Measurements from ENCODE around the gene ZNF618.
A peak's percentile ranks its signal among the peaks of the same experiment; 100 is the strongest.

The ZNF618 gene

DNA sequence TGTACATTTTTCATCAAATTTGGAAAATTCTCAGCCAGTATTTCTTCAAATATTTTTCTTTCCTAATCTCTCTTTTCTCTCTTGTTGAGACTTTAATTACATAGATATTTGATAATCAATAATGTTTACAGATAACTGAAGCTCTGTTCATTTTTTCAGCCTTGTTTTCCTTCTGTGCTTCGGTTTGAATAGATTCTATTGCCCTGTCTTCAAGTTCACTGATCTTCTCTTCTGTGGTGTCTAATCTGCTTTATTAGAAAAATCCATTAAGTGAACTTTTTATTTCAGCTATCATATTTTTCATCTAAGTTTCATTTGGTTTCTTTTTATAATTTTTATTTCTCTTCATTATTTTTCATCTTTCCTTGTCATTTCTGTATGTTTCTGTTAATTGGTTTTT, 147.9 kb downstream of the ZNF618 start:
- DNase-seq (ENCODE audit: low spot score): no peak

DNA sequence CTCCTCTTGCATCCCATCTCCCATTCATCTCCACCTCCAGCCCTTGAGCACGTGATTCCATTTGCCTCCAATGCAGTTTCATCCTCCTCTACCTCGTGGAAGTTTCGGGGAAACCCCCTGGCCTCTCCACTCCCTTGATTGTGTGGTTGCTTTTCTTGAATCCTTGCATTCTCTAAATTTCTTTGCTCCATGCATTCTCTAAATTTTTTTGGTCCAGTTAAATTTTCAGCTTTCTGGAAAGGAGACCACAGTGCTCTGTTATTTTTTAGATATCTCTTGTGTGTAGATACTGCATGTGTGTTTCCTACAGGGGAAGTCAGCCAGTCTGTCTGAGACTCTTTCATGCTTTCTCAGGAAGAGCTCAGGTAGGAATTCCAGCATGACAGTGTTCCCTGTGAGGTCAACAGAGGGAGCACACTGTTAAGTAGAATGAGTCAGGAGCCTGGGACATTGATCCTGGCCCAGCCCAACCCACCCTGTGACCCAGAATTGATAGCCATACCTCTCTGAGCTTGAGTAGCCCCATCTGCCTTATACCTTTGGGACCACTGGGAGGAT, 149.2 kb downstream of the ZNF618 start:
- no peak for DNase-seq (ENCODE audit: low spot score)

DNA sequence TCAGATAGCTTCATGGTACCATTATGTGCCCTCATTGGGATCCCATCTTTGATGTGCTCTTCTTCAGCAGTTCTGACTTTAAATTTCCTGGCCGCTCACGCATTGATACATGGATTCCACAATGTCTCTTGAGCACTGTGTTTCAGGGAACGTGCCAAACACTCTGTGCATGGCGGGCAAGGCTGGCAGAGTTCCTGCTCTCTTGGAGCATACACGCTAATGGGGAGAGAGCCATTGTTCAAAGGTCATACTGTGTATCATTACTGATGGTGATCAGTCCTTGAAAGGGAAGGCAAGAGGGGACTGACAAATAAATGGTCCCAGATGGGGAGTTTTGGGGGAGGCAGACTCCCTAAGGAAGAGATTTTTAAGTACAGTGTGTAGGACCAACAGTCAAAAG, 149.7 kb downstream of the ZNF618 start:
- no peak for DNase-seq (ENCODE audit: low spot score)

DNA sequence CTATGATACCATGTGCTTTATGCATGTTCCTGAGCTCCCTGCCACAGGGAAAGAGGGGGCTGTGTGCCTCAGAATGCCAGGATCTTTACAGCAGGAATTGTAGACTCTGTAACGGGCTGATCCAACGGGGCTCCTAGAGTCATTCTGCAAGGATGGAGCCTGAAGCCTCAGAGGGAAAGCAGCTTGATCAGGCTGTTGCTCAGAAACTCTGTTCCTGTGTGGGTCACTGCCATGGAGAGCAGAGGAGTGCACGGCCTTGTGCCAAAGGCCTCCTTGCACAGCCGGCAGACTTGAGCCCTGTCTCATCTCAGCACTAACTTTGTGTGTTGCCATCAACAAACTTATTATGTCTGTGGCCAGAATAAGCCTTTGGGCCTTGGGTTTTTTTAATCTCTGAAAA, 150.2 kb downstream of the ZNF618 start:
- no peak for DNase-seq (ENCODE audit: low spot score)

DNA sequence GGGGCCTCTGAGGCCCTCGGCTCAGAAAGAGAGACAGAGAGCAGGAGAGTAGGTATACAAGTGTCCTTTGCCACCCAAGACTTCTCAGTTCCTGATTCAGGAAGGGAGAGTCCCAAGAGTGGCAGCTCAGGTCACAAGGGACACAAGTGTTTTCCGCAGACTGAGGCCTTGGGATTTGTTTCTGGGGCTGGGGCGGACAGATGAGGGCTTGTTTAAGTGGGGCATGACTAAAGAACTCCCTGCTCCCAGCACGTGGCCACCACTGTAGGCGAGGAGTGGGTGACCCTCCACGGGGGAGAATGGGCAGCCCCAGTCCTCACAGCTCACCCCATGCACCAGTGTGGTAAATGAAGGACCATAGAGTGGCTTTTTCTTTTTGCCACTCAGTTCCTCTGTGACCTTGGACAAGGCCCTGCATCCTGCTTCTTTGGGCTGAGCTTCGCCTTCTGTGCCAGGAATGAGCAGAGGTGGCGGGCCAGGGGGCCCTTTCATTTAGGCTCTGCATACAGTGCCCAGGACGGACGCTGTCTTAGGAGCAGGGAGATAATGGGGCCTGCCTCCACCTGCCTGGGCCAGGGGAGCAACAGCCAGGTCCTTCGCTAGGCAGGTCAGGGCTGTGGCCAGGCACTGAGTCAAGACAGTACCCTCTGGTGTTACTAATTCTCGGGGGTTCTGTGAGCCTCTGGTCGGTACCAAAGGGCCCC, 151.2 kb downstream of the ZNF618 start:
- no peak for DNase-seq (ENCODE audit: low spot score)

DNA sequence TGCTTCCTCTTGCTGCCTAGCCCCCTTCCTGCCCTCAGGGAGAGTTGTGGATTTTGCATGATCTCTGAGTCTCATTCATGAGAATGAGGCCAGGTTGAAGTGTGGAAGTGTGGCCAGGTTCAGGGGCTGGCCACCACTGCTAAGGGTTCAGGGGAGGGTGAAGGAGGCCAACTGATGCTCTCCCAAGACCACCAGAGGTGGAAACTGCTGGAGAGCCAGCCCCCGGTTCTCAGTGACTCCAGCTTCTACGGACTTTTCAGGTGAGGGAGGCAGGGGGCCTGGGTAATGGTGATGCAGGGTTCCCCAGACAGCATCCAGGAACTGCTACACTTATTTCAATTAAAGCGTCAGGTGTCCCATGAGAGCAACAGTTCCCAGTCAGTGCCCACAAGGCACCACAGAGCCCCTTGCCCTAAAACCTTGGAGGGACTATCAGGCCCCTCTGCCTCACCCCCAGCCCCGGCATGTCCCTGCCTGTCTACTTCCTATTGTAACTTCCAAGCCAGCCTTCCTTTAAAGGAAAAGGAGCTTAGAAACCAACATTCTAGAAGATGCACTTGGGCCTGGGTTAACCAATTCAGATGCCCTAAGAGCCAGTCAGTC, 151.9 kb downstream of the ZNF618 start:
- DNase-seq (ENCODE audit: low spot score): no peak

DNA sequence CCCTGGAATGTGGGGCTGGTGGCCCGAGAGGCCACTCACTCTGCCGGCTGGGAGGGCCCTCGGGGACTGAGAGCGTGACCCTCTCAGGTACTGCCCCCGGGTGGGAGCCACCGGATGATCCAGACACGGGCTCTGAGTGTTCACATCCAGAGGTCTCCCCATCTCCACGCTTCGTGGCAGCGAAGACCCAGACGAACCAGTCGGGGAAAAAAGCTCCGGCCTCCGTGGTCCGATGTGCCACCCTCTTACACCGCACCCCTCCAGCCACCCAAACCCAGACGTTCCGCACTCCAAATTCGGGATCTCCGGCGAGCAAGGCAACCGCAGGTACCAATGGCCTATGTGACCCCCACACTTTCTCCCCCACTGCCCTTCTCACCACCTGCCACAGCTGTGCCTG, 152.5 kb downstream of the ZNF618 start:
- DNase-seq (ENCODE audit: low spot score): no peak

DNA sequence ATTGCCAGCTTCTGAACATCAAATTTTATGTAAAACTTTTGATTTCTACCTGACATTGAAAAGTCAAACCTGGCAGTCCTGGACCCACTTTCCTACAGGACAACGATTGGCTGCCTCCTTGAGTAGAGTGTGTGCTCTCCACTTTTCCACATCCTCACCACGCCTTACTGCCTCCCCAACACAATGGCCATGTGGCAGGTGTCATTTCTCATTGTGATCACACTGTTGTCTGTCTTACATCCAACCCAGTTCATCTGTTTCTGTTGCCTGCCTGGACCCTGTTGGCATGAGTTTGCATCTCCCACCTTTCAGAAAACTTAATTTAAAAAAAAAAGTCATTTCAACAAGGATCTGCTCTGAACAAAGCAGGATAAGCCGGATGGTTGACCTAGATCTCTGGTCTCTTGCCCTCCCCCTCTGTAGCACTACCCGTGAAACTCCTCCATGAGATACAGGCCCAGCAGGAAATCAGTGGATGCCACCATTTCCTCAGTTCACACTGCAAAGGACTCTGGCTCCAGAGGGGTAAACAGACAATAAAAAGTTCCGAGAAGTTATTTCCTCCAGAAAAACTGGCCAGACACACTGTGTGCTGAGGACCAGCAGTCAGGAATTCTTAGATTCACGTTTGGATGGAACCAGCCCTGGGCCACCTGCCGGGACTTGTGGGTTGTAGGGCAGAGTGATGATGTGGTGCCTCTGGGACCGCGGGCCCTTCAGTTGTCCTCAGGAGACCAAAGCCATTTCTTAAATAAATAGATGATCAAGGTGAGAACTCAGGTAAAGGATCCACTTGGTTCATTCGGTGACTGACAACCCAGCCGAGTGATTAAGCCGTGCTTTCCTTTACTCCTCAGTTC, 153.4 kb downstream of the ZNF618 start:
- no peak for DNase-seq (ENCODE audit: low spot score)

DNA sequence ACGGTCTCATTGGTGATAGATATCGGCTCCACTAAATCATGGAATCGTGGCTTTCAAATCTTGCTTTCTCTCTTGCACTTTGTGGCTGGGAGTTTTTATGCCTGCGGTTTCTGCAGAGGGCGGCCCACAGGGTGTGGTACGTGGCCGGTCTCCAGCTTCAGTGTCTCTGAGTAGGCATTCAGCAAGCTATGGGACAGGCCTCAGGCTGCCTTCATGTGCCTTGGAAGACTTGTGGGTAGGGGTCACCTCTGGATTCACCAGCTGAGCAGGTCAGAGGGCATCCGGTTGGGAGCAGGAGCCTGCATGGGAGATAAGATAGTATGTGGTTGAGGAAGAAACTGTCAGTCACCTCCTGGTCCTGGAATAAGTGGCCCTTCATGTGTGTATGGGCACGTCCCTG, 154.3 kb downstream of the ZNF618 start:
- no peak for DNase-seq (ENCODE audit: low spot score)

DNA sequence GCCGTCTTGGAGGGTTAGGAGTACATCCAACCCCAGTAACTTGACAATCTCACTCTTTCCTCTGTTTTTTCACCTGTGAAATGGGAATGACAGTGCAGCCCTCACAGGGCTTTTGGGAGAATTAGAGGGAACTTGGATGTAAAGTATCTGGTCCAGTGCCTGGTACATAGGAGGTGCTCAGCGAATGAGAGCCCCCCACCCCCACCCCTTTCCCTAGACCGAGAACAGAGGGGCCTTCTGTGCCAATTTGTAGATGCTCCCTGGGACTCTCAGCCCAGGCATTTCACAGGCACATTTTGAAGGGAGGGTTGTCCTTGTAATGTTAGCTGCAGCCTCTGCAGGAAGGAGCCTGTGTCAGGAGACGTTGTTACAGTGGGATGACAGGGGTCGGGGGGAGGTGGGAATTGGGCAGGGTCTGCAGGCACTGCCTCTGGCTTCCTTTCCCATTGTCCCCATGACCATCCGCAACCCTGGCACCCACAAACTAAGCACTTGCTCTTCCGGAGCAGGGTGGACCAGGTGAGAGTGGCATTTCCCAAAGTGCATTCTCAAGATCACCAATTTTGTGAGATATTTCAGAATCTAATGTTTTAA, 155.0 kb downstream of the ZNF618 start:
- no peak for DNase-seq (ENCODE audit: low spot score)

DNA sequence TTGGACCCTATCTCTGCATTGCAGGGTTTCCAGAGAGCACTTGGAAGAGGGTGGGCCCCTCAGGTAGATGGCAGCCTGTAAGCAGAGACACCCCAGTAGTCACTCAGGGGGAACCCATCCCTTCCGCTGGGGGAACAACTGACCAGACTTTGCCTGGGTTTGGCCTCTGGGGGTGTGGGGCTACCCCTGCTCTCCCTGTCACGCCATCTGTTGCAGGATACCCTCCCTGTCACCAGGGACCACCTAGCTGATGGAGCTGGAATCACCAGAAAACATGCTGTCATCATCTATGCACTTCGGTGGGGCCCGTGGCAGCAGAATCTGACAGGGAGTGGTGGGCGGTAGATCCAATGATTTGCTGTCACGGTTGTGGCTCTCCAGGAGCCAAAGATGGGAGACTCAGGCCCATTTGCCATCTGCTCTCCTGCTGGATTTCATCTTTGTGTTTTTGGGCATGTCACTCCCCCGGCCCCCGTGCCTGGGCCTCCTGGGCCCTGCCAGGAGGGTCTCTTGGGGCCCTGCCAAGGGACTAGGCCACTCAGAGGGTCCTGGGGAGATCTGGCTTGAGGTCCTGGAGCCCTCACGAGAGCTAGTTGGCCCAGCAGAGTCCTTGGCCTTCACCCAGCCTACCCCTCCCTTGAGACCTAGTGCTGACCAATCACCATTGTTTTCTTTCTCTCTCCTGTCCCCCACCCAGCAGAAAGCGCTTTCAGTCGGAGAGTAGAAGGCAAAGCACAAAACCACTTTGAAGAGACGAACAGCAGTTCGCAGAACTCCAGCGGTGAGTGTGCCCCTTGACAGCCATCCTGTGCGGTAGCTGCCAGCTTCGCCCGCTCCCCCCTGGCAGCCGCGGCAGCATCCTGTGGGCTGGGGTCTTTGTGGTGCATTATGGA, 156.1 kb downstream of the ZNF618 start:
- no peak for DNase-seq (ENCODE audit: low spot score)

DNA sequence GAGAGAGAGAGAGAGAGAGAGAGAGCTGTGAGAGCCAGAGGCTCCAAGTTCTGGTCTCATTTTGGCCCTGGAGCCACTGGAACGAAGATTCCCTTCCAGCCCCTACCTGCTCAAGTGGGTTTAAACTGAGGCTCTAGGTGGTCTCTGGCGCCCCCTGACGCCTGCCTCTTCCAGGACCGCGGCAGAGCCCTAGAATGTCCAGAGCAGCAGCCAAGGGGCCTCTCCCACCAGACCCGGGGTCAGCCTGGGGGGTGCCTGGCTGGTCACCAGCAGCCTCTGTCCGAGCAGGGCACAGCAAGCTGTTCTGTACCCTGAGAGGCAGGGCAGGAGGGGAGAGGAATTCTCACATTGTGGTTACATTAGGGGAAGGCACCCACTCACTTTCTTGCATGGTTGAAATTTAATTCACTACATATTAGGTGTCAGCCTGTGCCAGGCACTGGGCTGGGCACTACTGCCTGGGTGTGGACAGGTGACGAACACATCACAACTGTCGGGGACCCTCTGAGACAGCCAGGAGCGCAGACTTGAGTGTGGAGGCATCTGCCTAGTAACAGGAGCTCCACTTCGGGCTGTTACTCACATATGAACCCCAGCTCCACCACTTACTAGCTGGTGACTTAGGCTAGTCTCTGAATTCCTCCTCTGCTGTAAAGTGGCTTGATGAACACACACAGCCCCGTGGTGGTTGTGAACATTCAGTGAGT, 157.4 kb downstream of the ZNF618 start:
- DNase-seq (ENCODE audit: low spot score): peak; percentile 20

DNA sequence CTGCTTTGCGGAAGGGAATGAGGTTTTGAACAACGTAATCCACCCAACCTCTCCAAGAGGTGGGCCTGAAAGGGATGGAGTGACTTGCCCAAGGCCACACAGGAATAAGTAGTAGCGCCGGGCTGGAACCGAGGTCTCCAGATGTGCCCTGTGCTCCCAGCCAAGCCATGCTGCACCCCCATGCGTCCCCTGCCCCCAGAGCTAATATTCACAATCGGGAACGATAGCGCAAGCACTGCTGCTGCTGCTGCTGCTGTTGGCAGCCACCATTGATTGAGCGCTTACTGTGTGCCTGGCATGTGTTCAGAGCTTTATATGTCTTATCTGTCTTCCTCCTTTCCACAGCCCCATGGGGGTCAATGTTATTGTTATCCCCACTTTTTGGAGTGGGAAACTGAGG, 158.1 kb downstream of the ZNF618 start:
- DNase-seq (ENCODE audit: low spot score): no peak

DNA sequence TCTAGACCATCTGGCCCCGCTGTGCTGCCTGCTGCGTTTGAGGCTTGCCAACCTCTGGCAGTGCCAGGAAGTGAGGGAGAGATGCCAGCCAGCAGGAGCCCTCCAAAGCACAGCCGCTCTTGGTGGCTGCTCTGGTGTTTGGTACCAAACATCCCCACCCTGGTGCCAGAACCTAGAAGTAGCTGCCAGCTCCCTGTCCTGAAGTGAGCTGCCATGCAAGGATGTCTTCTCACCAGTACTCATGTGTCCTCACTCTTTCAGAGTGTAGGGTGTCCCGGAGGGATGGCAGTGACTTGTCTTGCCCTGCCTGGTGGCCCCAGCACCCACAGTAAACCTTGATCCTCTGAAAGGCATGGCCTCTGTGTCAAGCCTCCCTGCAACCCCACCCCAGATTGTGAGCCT, 158.6 kb downstream of the ZNF618 start:
- DNase-seq (ENCODE audit: low spot score): no peak

DNA sequence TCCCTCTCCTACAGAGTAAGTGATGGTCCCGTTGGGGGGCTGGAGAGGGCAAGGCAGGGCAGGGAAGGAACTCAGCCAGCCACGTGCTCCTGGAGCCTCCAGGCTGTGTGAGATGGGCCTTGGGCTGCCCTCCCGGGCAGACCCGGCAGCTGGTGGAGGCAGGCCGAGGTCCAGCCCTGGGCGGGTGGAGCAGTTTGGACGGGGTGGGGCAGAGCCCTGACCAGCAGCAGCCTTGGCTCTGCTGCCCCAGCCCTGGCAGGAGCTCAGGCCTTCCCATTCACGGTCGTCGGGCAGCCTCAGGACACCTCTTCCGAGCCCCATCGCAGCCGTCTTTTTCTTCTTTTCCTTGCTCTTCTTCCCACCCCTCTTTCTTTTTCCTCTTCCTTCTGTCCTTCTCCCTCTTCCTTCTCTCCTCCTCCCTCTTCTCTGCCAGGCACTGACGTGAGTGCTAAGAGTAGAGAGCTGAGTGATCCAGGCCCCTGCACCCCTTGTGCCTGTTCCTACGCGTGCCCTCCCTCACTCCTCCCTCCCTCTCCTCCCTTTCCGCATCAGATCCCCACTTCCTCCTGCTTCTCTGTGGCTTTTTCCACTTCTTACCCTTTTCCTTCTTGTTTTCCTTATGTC, 159.2 kb downstream of the ZNF618 start:
- no peak for DNase-seq (ENCODE audit: low spot score)

DNA sequence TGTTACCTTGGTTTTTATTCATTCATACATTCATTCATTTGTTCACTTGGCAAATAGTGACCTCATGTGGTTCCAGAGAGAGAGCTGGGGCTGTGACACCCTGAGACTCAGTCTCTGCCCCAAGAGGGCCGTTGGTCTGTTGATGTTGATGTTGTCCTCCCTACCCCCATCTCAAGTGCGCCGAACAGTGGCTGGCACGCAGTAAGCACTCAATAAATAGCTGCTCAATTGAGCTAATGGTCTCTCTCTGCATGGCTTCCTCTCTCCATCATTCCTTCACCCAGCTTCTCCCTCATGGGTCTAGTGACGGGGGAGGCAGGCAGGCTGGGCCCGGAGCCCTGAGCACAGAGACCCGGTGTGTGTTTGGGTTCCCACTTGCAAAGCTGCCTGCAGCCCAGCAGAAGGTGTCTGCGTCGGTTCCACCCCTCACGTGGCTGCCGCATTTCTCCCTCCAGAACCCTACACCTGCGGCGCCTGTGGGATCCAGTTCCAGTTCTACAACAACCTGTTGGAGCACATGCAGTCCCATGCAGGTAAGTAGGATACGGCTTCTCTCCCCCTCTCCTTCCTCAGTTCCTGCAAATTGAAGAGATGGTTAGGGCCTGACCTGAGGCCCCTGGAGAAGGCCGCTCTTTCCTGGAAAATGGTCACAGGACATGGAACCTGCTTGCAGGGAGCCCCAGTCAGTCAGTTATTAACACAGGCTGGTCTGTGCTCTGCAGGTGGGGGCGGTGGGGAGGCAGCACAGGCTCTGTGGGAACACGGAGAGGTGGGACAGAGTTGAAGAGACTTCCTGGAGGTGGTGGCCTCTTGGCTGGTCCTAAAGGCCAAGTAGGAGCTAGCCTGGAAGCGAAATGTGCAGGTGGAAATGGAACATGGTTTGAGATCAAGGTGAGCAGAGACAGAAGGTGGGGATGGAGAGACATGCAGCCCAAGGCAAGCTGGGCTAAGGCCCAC, 160.0 kb downstream of the ZNF618 start:
- no peak for DNase-seq (ENCODE audit: low spot score)

DNA sequence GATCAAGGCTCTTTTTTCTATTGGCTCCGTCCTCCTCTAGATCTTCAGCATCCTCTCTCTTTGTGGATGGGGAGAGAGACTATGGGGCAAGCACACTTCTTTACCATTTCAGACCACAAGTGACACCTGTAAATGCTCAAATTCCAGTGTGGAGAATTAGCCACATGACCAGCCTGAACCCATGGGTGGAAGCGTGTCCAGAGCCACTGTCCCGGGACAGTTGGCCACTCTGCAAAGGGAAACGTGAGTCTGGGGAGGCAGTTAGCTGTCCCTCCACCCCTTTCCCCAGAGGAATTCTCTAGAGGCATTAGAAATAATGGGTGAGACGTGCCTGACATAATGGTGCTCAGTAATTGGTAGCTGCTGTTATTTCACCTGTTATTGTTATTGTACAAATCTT, 161.1 kb downstream of the ZNF618 start:
- no peak for DNase-seq (ENCODE audit: low spot score)

DNA sequence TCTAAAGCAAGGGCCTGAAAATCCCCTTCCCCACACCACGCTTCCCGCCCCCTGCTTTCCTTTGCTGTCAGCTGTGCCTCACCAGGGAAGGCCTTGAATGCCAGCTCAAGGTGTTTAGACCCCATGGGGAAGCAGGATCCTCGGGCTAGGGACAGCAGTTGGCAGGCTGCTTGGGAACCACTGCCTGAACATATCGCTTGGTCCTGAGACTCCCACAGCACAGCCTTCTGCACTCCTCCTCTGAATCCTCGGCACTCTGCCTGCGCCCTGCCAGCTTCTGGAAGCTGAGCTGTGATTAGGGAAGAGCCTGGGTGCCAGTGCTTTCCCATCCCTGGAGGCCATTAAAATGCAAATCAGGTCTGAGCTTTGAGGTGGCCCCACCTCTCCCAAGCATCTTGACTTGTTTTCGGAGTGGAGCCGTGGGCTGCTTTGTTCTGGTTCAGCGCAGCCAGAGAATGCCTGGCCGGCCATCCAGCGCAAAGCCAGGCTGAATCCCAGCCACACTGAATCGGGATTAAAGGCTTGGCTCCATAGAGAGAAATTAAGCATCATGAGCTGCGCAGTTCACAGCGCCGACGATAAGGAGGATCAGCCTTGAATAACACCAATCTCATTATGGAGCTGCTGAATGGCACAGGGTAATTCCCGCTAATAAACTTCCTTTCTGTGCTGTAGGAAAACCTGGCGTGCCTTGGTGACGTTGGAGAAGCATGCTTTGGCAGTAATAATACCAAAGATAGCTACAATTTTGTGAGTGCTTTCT, 162.0 kb downstream of the ZNF618 start:
- no peak for DNase-seq (ENCODE audit: low spot score)
